A549 (cell line): ENCODE results near the gene RMRP. TPM values are rescaled to one million over a fixed set of nuclear protein-coding genes. Genes with fewer than 3 reads are reported as not detected.

Experiments
- ATAC-seq, 2 experiments: fragments of 200-7000 bp in 1 of 2; fragments of >200 bp in 1 of 2; cut with Nextera tagmentation in 1 of 2; cut with Tn5 transposase in 1 of 2; 3 replicates each; pipeline versions ENCODE4 v1.8.0 to v1.9.1; 2018 to 2020; ENCODE audit warnings: mild to moderate bottlenecking in 1 of 2, moderate library complexity in 1 of 2
- CTCF ChIA-PET: fragments of 300-600 bp; sonication (Branson Sonifier 250); formaldehyde crosslinking; extraction: SDS; loops from one replicate; lab custom pipeline; 2021; ENCODE audit warnings: antibody characterized with exemption, inconsistent platforms; lab: Yijun Ruan, JAX
- POLR2A ChIA-PET: fragments of 350-600 bp; formaldehyde crosslinking; extraction: SDS; loops from one replicate; lab custom pipeline; 2021; ENCODE audit warnings: antibody characterized with exemption, inconsistent platforms; lab: Yijun Ruan, JAX
- DNase-seq, 2 experiments: peaks; one replicate each; pipeline versions ENCODE4 v3.0.0 to v3.0.0-alpha.2; 2011 to 2016; ENCODE audit warnings: low read depth in 1 of 2, low spot score in 1 of 2
- FAIRE-seq: peaks from 2 replicates; lab custom pipeline; 2011; peaks lifted over from hg19 to GRCh38; lab: Jason Lieb, UNC
- H3K27ac ChIP-seq, 2 experiments: fragments of >200 bp; sonication (Bioruptor Twin); formaldehyde crosslinking; 3 replicates each; pipeline ENCODE4 v1.5.1; 2016 to 2017
- H3K4me1 ChIP-seq: fragments of >200 bp; sonication (Bioruptor Twin); formaldehyde crosslinking; 3 replicates; pipeline ENCODE4 v1.6.1; 2016
- H3K4me2 ChIP-seq: fragments of >200 bp; sonication (Bioruptor Twin); formaldehyde crosslinking; 3 replicates; pipeline ENCODE4 v1.6.1; 2016
- H3K4me3 ChIP-seq: fragments of >200 bp; sonication (Bioruptor Twin); formaldehyde crosslinking; 3 replicates; pipeline ENCODE4 v1.5.1; 2016
- H3K9me3 ChIP-seq: fragments of >200 bp; sonication (Bioruptor Twin); formaldehyde crosslinking; 3 replicates; pipeline ENCODE4 v1.6.1; 2016
- ATOH8 ChIP-seq: fragments of 250-450 bp; sonication (Bioruptor Pico); IDR thresholded peaks from 2 replicates; pipeline ENCODE4 v1.5.0; 2020; ENCODE audit warnings: low read depth, mild to moderate bottlenecking, moderate library complexity
- EHF ChIP-seq: fragments of 250-450 bp; sonication (Bioruptor Pico); IDR thresholded peaks from 2 replicates; pipeline ENCODE4 v1.5.0; 2020; ENCODE audit warnings: mild to moderate bottlenecking
- FOSL2 ChIP-seq, 2 experiments: fragments of 450-650 bp in 1 of 2; fragments of >200 bp in 1 of 2; sonication (Bioruptor Twin) in 1 of 2; formaldehyde crosslinking; IDR thresholded peaks; 2 replicates each; pipeline versions ENCODE4 v1.5.0 to v1.6.1; 2016 to 2020; ENCODE audit warnings: mild to moderate bottlenecking in 1 of 2, moderate library complexity in 1 of 2
- GATA3 ChIP-seq: IDR thresholded peaks from 2 replicates; pipeline ENCODE4 v1.6.1; 2012; ENCODE audit warnings: borderline replicate concordance
- NR3C1 ChIP-seq: fragments of >200 bp; sonication (Bioruptor Twin); formaldehyde crosslinking; IDR thresholded peaks from 3 replicates; pipeline ENCODE4 v1.6.1; 2017
- PHF8 ChIP-seq: fragments of 200-600 bp; sonication (generic); IDR thresholded peaks from 2 replicates; pipeline ENCODE4 v1.6.1; 2016; ENCODE audit warnings: low read depth, mild to moderate bottlenecking, antibody characterized with exemption, moderate library complexity, borderline replicate concordance
- RAD21 ChIP-seq, 2 experiments: fragments of >200 bp in 1 of 2; sonication (Bioruptor Twin) in 1 of 2; formaldehyde crosslinking in 1 of 2; IDR thresholded peaks in 1 of 2; conservative IDR thresholded peaks in 1 of 2; 2 replicates in 1 of 2; 3 replicates in 1 of 2; pipeline ENCODE4 v1.6.1; 2012 to 2018; ENCODE audit warnings: inconsistent platforms in 1 of 2
- RCOR1 ChIP-seq: fragments of 150-350 bp; IDR thresholded peaks from 2 replicates; pipeline ENCODE4 v1.6.1; 2014; ENCODE audit warnings: antibody characterized with exemption, low read length, low read depth
- ZC3H11A ChIP-seq: fragments of 450-650 bp; IDR thresholded peaks from 2 replicates; pipeline ENCODE4 v1.6.1; 2014; ENCODE audit warnings: antibody characterized with exemption, mild to moderate bottlenecking
- ZFP36 ChIP-seq: fragments of 450-650 bp; IDR thresholded peaks from 2 replicates; pipeline ENCODE4 v1.6.1; 2014; ENCODE audit warnings: borderline replicate concordance; ENCODE audit not compliant: partially characterized antibody
- ZNF302 ChIP-seq: fragments of 250-450 bp; sonication (Bioruptor Pico); IDR thresholded peaks from 2 replicates; pipeline ENCODE4 v1.9.0; 2021; ENCODE audit warnings: inconsistent platforms, mild to moderate bottlenecking, moderate library complexity
- WGBS: methylation state at CpG from one replicate; pipeline ENCODE4 v1.1.6; 2017; ENCODE audit errors: missing lambda C conversion rate; 5-methylcytosine and 5-hydroxymethylcytosine counted together
- polyA plus RNA-seq, 4 experiments: library from polyadenylated mRNA; depleted of rRNA in 3 of 4; stranded (reverse); fragments of >200 nt; fragmentation: RNase III in 1 of 4; extraction: RNeasy Plus Mini Kit Qiagen cat#74134 plus additional on column Dnase treatment in 1 of 4; gene quantifications; 2 replicates in 3 of 4; 3 replicates in 1 of 4; pipeline ENCODE4 v1.2.3, GENCODE V29; 2011 to 2017
- TF ChIP-seq, protein P1 (sequence below): fragments of 200-600 bp; sonication (generic); IDR thresholded peaks from 2 replicates; pipeline ENCODE4 v1.6.1; 2016; ENCODE audit warnings: antibody characterized with exemption, mild to moderate bottlenecking, moderate library complexity
- TF ChIP-seq, protein P2 (sequence below): fragments of 250-450 bp; sonication (Bioruptor Pico); IDR thresholded peaks from 2 replicates; pipeline ENCODE4 v1.5.0; 2021; ENCODE audit warnings: mild to moderate bottlenecking, moderate library complexity, borderline replicate concordance
- TF ChIP-seq, protein P3 (sequence below): IDR thresholded peaks from 2 replicates; pipeline ENCODE4 v1.6.1; 2012; ENCODE audit warnings: low read depth, borderline replicate concordance
- TF ChIP-seq, protein P4 (sequence below): IDR thresholded peaks from 2 replicates; pipeline ENCODE4 v1.6.1; 2012
- TF ChIP-seq, protein P5 (sequence below): fragments of >200 bp; sonication (Bioruptor Twin); formaldehyde crosslinking; IDR thresholded peaks from 2 replicates; pipeline ENCODE4 v1.6.1; 2016
- TF ChIP-seq, protein P6 (sequence below): IDR thresholded peaks from 2 replicates; pipeline ENCODE4 v1.6.1; 2012

RMRP gene
- polyA plus RNA-seq, 2 of the 4 experiments (the other 2 are of a cell fraction) = 80.2 TPM; not detected in 1

DNA sequence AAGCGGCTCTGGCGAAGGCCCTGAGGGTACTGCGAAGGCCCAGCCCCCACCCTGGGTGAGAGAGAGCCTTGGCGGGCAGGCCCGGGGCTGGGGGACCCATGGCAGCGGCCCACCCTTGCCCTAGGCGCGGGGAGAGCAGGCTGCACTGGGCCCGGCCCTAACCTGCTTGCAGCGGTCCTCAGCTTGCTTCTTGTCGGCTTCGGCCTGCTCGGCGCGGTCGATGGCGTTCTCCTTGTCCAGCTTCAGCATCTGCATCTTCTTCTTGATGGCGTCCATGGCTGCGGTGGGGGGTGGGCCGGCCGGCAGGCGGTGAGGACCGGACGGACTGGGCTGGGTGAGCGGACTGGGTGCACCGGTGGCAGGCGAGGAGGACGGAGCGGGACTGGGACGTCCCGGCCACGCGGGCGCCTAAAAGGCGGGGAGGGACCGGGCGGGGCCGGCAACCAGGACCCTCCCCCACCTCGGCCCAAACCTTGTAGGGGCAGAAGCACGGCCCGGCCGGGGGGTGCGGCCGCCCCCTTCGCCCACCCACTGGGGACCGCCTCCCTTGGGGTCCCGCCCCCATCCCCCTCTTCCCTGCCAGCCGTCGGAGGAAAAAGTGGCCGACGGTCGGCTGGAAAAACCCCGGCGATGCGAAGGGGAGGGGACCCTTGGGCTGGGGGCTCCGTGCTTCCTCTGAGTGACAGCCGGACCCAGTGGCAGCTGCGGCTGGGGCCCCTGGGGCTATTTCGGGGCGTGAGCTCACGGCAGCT lies 31.9 kb upstream of the RMRP start, which contains the start of gene TPM2 (continued):
- TF ChIP-seq, protein P1, sequence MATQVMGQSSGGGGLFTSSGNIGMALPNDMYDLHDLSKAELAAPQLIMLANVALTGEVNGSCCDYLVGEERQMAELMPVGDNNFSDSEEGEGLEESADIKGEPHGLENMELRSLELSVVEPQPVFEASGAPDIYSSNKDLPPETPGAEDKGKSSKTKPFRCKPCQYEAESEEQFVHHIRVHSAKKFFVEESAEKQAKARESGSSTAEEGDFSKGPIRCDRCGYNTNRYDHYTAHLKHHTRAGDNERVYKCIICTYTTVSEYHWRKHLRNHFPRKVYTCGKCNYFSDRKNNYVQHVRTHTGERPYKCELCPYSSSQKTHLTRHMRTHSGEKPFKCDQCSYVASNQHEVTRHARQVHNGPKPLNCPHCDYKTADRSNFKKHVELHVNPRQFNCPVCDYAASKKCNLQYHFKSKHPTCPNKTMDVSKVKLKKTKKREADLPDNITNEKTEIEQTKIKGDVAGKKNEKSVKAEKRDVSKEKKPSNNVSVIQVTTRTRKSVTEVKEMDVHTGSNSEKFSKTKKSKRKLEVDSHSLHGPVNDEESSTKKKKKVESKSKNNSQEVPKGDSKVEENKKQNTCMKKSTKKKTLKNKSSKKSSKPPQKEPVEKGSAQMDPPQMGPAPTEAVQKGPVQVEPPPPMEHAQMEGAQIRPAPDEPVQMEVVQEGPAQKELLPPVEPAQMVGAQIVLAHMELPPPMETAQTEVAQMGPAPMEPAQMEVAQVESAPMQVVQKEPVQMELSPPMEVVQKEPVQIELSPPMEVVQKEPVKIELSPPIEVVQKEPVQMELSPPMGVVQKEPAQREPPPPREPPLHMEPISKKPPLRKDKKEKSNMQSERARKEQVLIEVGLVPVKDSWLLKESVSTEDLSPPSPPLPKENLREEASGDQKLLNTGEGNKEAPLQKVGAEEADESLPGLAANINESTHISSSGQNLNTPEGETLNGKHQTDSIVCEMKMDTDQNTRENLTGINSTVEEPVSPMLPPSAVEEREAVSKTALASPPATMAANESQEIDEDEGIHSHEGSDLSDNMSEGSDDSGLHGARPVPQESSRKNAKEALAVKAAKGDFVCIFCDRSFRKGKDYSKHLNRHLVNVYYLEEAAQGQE = no peak
- no peak for TF ChIP-seq EHF (CRISPR knock-in tag)
- TF ChIP-seq, protein P2, sequence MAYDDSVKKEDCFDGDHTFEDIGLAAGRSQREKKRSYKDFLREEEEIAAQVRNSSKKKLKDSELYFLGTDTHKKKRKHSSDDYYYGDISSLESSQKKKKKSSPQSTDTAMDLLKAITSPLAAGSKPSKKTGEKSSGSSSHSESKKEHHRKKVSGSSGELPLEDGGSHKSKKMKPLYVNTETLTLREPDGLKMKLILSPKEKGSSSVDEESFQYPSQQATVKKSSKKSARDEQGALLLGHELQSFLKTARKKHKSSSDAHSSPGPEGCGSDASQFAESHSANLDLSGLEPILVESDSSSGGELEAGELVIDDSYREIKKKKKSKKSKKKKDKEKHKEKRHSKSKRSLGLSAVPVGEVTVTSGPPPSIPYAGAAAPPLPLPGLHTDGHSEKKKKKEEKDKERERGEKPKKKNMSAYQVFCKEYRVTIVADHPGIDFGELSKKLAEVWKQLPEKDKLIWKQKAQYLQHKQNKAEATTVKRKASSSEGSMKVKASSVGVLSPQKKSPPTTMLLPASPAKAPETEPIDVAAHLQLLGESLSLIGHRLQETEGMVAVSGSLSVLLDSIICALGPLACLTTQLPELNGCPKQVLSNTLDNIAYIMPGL = no peak
- TF ChIP-seq, all 56 proteins: peak for 10

- peak in 1 of 2 experiments; percentile 5; a peak in 2 of 6 replicates for ATAC-seq
- no peak for FAIRE-seq
- POLR2A ChIA-PET = interaction anchor here (0.5 to 4.3 kb wide), 10 partner anchors 8 to 59 kb away, joined by 3 to 23 read pairs (median 6); partner anchors contain the start of genes ARHGEF39, CA9, CCDC107 and CREB3
- no peak for TF ChIP-seq ATOH8 (CRISPR knock-in tag)
- TF ChIP-seq, protein P3, sequence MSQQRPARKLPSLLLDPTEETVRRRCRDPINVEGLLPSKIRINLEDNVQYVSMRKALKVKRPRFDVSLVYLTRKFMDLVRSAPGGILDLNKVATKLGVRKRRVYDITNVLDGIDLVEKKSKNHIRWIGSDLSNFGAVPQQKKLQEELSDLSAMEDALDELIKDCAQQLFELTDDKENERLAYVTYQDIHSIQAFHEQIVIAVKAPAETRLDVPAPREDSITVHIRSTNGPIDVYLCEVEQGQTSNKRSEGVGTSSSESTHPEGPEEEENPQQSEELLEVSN = no peak
- no peak for TF ChIP-seq NR3C1
- no peak for TF ChIP-seq GATA3
- no peak for TF ChIP-seq EHF (CRISPR knock-in tag)
- TF ChIP-seq FOSL2 (IDR thresholded peaks at IDR 0.05) = peak; percentile 14; the same call in 1 of the 2 replicates
- peak; percentile 51; the same call in 1 of the 2 replicates for TF ChIP-seq FOSL2 (CRISPR knock-in tag; IDR thresholded peaks at IDR 0.05)
- no peaks in the 10 kb centered on the region for H3K9me3 ChIP-seq
- CTCF ChIA-PET = interaction anchor here (0.9 to 32.5 kb wide), 7 partner anchors 8 to 222 kb away, joined by 3 to 758 read pairs (median 11); partner anchors contain the start of genes ARHGEF39, CA9, CCDC107 and CREB3
- peak overlapping the region; percentile 87 for H3K4me3 ChIP-seq
- WGBS = 2% methylated on average over 12 of the region's 12 CpGs
- DNase-seq = peak in 1 of 2 experiments; percentile 25
- peak overlapping the region; percentile 79 for H3K4me2 ChIP-seq
- peak overlapping the region; percentile 93 to 99 for H3K27ac ChIP-seq
- H3K4me1 ChIP-seq = peaks cover 41% of the 10 kb centered on the region
These were observed 31.0 kb upstream of the RMRP start for GRCh38 chr9:35688558-35689541.

DNA sequence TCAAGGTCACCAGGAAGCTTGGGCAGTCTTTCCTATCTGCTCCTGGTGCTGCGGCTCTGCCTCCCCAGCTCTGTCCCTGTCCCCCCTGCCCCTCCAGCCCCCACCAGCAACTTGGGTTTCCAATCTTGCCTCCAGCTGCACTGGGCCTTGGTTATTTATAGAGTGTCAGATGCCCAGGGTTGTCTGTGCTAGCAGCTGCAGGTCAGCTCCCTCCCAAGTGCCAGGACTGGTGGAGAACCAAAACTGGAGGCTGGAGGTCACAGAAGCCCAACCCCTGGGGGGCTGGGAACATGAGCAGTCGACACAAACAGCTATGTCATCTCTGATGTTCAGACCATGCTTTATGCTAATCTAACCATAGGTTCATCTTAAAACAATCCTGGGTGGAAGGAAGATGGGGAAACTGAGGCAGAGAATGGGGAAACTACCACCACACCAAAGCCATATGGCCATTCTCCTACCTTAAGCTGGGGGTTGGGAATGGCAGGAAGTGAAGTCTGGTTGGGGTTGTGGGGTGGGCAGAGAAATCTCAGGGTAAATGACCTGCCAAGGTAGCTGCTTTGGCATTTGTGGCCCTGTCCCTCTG lies 30.2 kb upstream of the RMRP start:
- H3K4me2 ChIP-seq = peak overlapping the region; percentile 79
- WGBS = 80% methylated on average over 2 of the region's 2 CpGs
- no peak for FAIRE-seq
- no peak for ATAC-seq
- H3K4me3 ChIP-seq = peak overlapping the region; percentile 87
- CTCF ChIA-PET = interaction anchor here (0.9 to 32.5 kb wide), 6 partner anchors 8 to 223 kb away, joined by 3 to 758 read pairs (median 42); partner anchors contain the start of genes ARHGEF39, CA9, CCDC107 and CREB3
- H3K27ac ChIP-seq = peak overlapping the region; percentile 93 to 99
- H3K9me3 ChIP-seq = no peaks in the 10 kb centered on the region
- POLR2A ChIA-PET = interaction anchor here (0.5 to 4.3 kb wide), 5 partner anchors 9 to 44 kb away, joined by 3 to 18 read pairs (median 5); partner anchors contain the start of genes ARHGEF39, CA9, CREB3 and TLN1
- no peak for DNase-seq
- peaks cover 41% of the 10 kb centered on the region for H3K4me1 ChIP-seq
- no peak for TF ChIP-seq ZC3H11A
- TF ChIP-seq, protein P4, sequence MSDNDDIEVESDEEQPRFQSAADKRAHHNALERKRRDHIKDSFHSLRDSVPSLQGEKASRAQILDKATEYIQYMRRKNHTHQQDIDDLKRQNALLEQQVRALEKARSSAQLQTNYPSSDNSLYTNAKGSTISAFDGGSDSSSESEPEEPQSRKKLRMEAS = no peak
- TF ChIP-seq RAD21 (conservative IDR thresholded peaks at IDR 0.05 in 1 of 2, IDR thresholded peaks at IDR 0.05 in 1 of 2) = no peak
- TF ChIP-seq, protein P5, sequence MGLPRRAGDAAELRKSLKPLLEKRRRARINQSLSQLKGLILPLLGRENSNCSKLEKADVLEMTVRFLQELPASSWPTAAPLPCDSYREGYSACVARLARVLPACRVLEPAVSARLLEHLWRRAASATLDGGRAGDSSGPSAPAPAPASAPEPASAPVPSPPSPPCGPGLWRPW = no peak
- no peak for TF ChIP-seq PHF8
- TF ChIP-seq RCOR1 = no peak
- no peak for TF ChIP-seq ZFP36
- TF ChIP-seq, protein P6, sequence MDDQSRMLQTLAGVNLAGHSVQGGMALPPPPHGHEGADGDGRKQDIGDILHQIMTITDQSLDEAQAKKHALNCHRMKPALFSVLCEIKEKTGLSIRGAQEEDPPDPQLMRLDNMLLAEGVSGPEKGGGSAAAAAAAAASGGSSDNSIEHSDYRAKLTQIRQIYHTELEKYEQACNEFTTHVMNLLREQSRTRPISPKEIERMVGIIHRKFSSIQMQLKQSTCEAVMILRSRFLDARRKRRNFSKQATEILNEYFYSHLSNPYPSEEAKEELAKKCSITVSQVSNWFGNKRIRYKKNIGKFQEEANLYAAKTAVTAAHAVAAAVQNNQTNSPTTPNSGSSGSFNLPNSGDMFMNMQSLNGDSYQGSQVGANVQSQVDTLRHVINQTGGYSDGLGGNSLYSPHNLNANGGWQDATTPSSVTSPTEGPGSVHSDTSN = no peak
- no peak for TF ChIP-seq ZNF302 (CRISPR knock-in tag)
